ENCODE data around the gene FGF14.

- no peak for TF ChIP-seq TAF1 (IDR thresholded peaks at IDR 0.05; ENCODE audit: borderline replicate concordance, low read depth, low read length)
- TF ChIP-seq POLR2A (IDR thresholded peaks at IDR 0.05; ENCODE audit: low read depth, low read length): no peak
- TF ChIP-seq POLR2AphosphoS5 (IDR thresholded peaks at IDR 0.05; ENCODE audit: low read depth, low read length): no peak
These were observed 279.7 kb downstream of the FGF14 start for GRCh38 chr13:102122147-102122546.
